Measurements from ENCODE around the gene RBMS3.

Gene RBMS3

GRCh38 chr3:29285471-29286071 is 4.7 kb downstream of the RBMS3 start:
- no peak for ATAC-seq
- Mint-ChIP-seq H3K4me1 (peaks cover 16% of the 10 kb centered on the region), H3K36me3 (no peaks in the 10 kb centered on the region), H3K4me3 (no peak overlapping the region), H3K27me3 (peaks cover 20% of the 10 kb centered on the region), H3K9me3 (no peaks in the 10 kb centered on the region), H3K27ac (no peak overlapping the region)

- no peak for ATAC-seq
- H3K9me3 Mint-ChIP-seq: no peaks in the 10 kb centered on the region
- peaks cover 5% of the 10 kb centered on the region for H3K4me1 Mint-ChIP-seq
- no peaks in the 10 kb centered on the region for H3K36me3 Mint-ChIP-seq
- peaks cover 9% of the 10 kb centered on the region for H3K27me3 Mint-ChIP-seq
- H3K4me3 Mint-ChIP-seq: no peak overlapping the region
- H3K27ac Mint-ChIP-seq: no peak overlapping the region
Observed at GRCh38 chr3:29286478-29287240, 5.8 kb downstream of the RBMS3 start.

GRCh38 chr3:29290596-29290995 is 9.7 kb downstream of the RBMS3 start:
- Mint-ChIP-seq H3K36me3 (no peaks in the 10 kb centered on the region), H3K9me3 (no peaks in the 10 kb centered on the region), H3K4me3 (no peak overlapping the region), H3K27me3 (no peaks in the 10 kb centered on the region), H3K4me1 (no peaks in the 10 kb centered on the region), H3K27ac (no peak overlapping the region)
- no peak for ATAC-seq

GRCh38 chr3:29291260-29291981 is 10.6 kb downstream of the RBMS3 start:
- Mint-ChIP-seq H3K4me3 (no peak overlapping the region), H3K27ac (no peak overlapping the region), H3K4me1 (no peaks in the 10 kb centered on the region), H3K27me3 (no peaks in the 10 kb centered on the region), H3K36me3 (no peaks in the 10 kb centered on the region), H3K9me3 (no peaks in the 10 kb centered on the region)
- no peak for ATAC-seq

- no peaks in the 10 kb centered on the region for H3K36me3 Mint-ChIP-seq
- no peaks in the 10 kb centered on the region for H3K9me3 Mint-ChIP-seq
- no peaks in the 10 kb centered on the region for H3K4me1 Mint-ChIP-seq
- H3K27ac Mint-ChIP-seq: no peak overlapping the region
- H3K27me3 Mint-ChIP-seq: no peaks in the 10 kb centered on the region
- no peak for ATAC-seq
- H3K4me3 Mint-ChIP-seq: no peak overlapping the region
Observed at GRCh38 chr3:29291982-29292363, 11.1 kb downstream of the RBMS3 start.

GRCh38 chr3:29293421-29293820 is 12.6 kb downstream of the RBMS3 start:
- no peaks in the 10 kb centered on the region for H3K27me3 Mint-ChIP-seq
- no peaks in the 10 kb centered on the region for H3K9me3 Mint-ChIP-seq
- ATAC-seq: no peak
- no peak overlapping the region for H3K27ac Mint-ChIP-seq
- H3K36me3 Mint-ChIP-seq: no peaks in the 10 kb centered on the region
- H3K4me1 Mint-ChIP-seq: no peaks in the 10 kb centered on the region
- H3K4me3 Mint-ChIP-seq: no peak overlapping the region

- Mint-ChIP-seq H3K4me1 (no peaks in the 10 kb centered on the region), H3K27ac (no peak overlapping the region), H3K36me3 (no peaks in the 10 kb centered on the region), H3K4me3 (no peak overlapping the region), H3K9me3 (peaks cover 3% of the 10 kb centered on the region), H3K27me3 (no peaks in the 10 kb centered on the region)
- ATAC-seq: no peak
Observed at GRCh38 chr3:29297998-29298397, 17.1 kb downstream of the RBMS3 start.

- H3K4me1 Mint-ChIP-seq: no peaks in the 10 kb centered on the region
- H3K4me3 Mint-ChIP-seq: no peak overlapping the region
- ATAC-seq: no peak
Observed at GRCh38 chr3:29301332-29302019, 20.6 kb downstream of the RBMS3 start.

GRCh38 chr3:29302619-29303018 is 21.7 kb downstream of the RBMS3 start:
- ATAC-seq: no peak
- Mint-ChIP-seq H3K36me3 (no peaks in the 10 kb centered on the region), H3K4me1 (no peaks in the 10 kb centered on the region), H3K4me3 (no peak overlapping the region), H3K27me3 (no peaks in the 10 kb centered on the region), H3K9me3 (peaks cover 7% of the 10 kb centered on the region), H3K27ac (no peak overlapping the region)

More at GRCh38 chr3:29301332-29302019, 20.6 kb downstream of the RBMS3 start:
- no peaks in the 10 kb centered on the region for H3K36me3 Mint-ChIP-seq
- H3K27ac Mint-ChIP-seq: no peak overlapping the region
- H3K9me3 Mint-ChIP-seq: peaks cover 7% of the 10 kb centered on the region
- no peaks in the 10 kb centered on the region for H3K27me3 Mint-ChIP-seq

GRCh38 chr3:29307295-29307694 is 26.4 kb downstream of the RBMS3 start:
- Mint-ChIP-seq H3K4me3 (no peak overlapping the region), H3K4me1 (no peaks in the 10 kb centered on the region), H3K27me3 (no peaks in the 10 kb centered on the region), H3K9me3 (peaks cover 10% of the 10 kb centered on the region), H3K36me3 (no peaks in the 10 kb centered on the region), H3K27ac (no peak overlapping the region)
- no peak for ATAC-seq

- Mint-ChIP-seq H3K4me1 (no peaks in the 10 kb centered on the region), H3K36me3 (no peaks in the 10 kb centered on the region), H3K27me3 (no peaks in the 10 kb centered on the region), H3K27ac (no peak overlapping the region), H3K9me3 (peaks cover 5% of the 10 kb centered on the region), H3K4me3 (no peak overlapping the region)
- ATAC-seq: no peak
Observed at GRCh38 chr3:29310865-29311264, 30.0 kb downstream of the RBMS3 start.

- Mint-ChIP-seq H3K36me3 (no peaks in the 10 kb centered on the region), H3K4me1 (no peaks in the 10 kb centered on the region), H3K4me3 (no peak overlapping the region), H3K27me3 (no peaks in the 10 kb centered on the region), H3K9me3 (peaks cover 5% of the 10 kb centered on the region), H3K27ac (no peak overlapping the region)
- no peak for ATAC-seq
Observed at GRCh38 chr3:29311795-29312194, 30.9 kb downstream of the RBMS3 start.

GRCh38 chr3:29312395-29312794 is 31.5 kb downstream of the RBMS3 start:
- ATAC-seq: no peak
- no peaks in the 10 kb centered on the region for H3K4me1 Mint-ChIP-seq
- no peak overlapping the region for H3K4me3 Mint-ChIP-seq
- H3K9me3 Mint-ChIP-seq: peaks cover 5% of the 10 kb centered on the region
- no peaks in the 10 kb centered on the region for H3K36me3 Mint-ChIP-seq
- H3K27me3 Mint-ChIP-seq: no peaks in the 10 kb centered on the region
- no peak overlapping the region for H3K27ac Mint-ChIP-seq

GRCh38 chr3:29312960-29313452 is 32.1 kb downstream of the RBMS3 start:
- no peaks in the 10 kb centered on the region for H3K27me3 Mint-ChIP-seq
- no peak for ATAC-seq
- H3K36me3 Mint-ChIP-seq: no peaks in the 10 kb centered on the region
- H3K4me3 Mint-ChIP-seq: no peak overlapping the region
- no peaks in the 10 kb centered on the region for H3K4me1 Mint-ChIP-seq
- peaks cover 5% of the 10 kb centered on the region for H3K9me3 Mint-ChIP-seq
- no peak overlapping the region for H3K27ac Mint-ChIP-seq

- Mint-ChIP-seq H3K27ac (no peak overlapping the region), H3K36me3 (no peaks in the 10 kb centered on the region), H3K4me3 (no peak overlapping the region), H3K9me3 (peaks cover 5% of the 10 kb centered on the region), H3K4me1 (no peaks in the 10 kb centered on the region), H3K27me3 (no peaks in the 10 kb centered on the region)
- ATAC-seq: no peak
Observed at GRCh38 chr3:29313981-29314726, 33.3 kb downstream of the RBMS3 start.
